K562 (cell line): ENCODE results near the gene BTN3A1. TPM values are rescaled to one million over a fixed set of nuclear protein-coding genes. Genes with fewer than 3 reads are reported as not detected.
A peak's percentile ranks its signal among the peaks of the same experiment; 100 is the strongest.

ENCODE experiments used
- BHLHE40 ChIP-seq: IDR thresholded peaks from 2 replicates; pipeline ENCODE4 v1.6.1; 2011; ENCODE audit warnings: low read length, improper control_type of control experiment
- C11orf30 ChIP-seq: fragments of 450-650 bp; IDR thresholded peaks from 2 replicates; pipeline ENCODE4 v1.6.1; 2016; ENCODE audit warnings: low read depth, mild to moderate bottlenecking
- CCNT2 ChIP-seq: IDR thresholded peaks from 2 replicates; pipeline ENCODE4 v1.6.1; 2011; ENCODE audit warnings: borderline replicate concordance, low read depth, mild to moderate bottlenecking, moderate library complexity, mixed read lengths, low read length; ENCODE audit not compliant: insufficient read length; ENCODE audit errors: extremely low read depth
- DDX20 ChIP-seq: fragments of 450-650 bp; IDR thresholded peaks from 2 replicates; pipeline ENCODE4 v1.6.1; 2016; ENCODE audit warnings: missing genetic modification characterization, low read depth, mild to moderate bottlenecking, missing compliant biosample characterization, moderate library complexity
- HMBOX1 ChIP-seq: sonication (generic); IDR thresholded peaks from 2 replicates; pipeline ENCODE4 v1.6.1; 2016
- L3MBTL2 ChIP-seq: fragments of 450-650 bp; IDR thresholded peaks from 2 replicates; pipeline ENCODE4 v1.6.1; 2016; ENCODE audit warnings: mild to moderate bottlenecking, moderate library complexity
- RBBP5 ChIP-seq: fragments of 200-600 bp; sonication (generic); IDR thresholded peaks from 2 replicates; pipeline ENCODE4 v1.6.1; 2012; ENCODE audit warnings: borderline replicate concordance, mild to moderate bottlenecking, low read length, control low read depth, inconsistent platforms; ENCODE audit not compliant: insufficient read depth, poor library complexity, severe bottlenecking
- SMAD4 ChIP-seq: fragments of 250-450 bp; sonication (Bioruptor Pico); conservative IDR thresholded peaks from 2 replicates; pipeline ENCODE4 v1.8.0; 2021; ENCODE audit warnings: inconsistent platforms, mild to moderate bottlenecking, moderate library complexity
- STAT5B ChIP-seq: fragments of 250-450 bp; sonication (Bioruptor Pico); IDR thresholded peaks from 2 replicates; pipeline ENCODE4 v1.8.0; 2021; ENCODE audit warnings: mild to moderate bottlenecking, inconsistent platforms
- SUPT5H ChIP-seq: fragments of 450-650 bp; IDR thresholded peaks from 2 replicates; pipeline ENCODE4 v1.6.1; 2016
- TCF7L2 ChIP-seq: fragments of 150-350 bp; IDR thresholded peaks from 2 replicates; pipeline ENCODE4 v1.6.1; 2016; ENCODE audit warnings: low read depth, mild to moderate bottlenecking, low read length, moderate library complexity
- YY1 ChIP-seq, 3 experiments: IDR thresholded peaks; 2 replicates each; pipeline ENCODE4 v1.6.1; 2011; ENCODE audit warnings: low read length in 2 of 3, mild to moderate bottlenecking in 2 of 3, moderate library complexity in 2 of 3, borderline replicate concordance in 1 of 3, control low read depth in 1 of 3, low read depth in 1 of 3; ENCODE audit not compliant: insufficient read depth in 3 of 3, insufficient replicate concordance in 2 of 3, control insufficient read depth in 1 of 3, insufficient read length in 1 of 3; ENCODE audit errors: extremely low read depth in 1 of 3
- ZNF316 ChIP-seq: fragments of 450-650 bp; IDR thresholded peaks from 2 replicates; pipeline ENCODE4 v1.6.1; 2016
- ZNF586 ChIP-seq: fragments of 450-650 bp; formaldehyde crosslinking; conservative IDR thresholded peaks from 2 replicates; pipeline ENCODE4 v1.4.0; 2020; ENCODE audit warnings: mild to moderate bottlenecking, moderate library complexity
- polyA plus RNA-seq, 8 experiments: library from polyadenylated mRNA; depleted of rRNA in 4 of 8; stranded (reverse) in 5 of 8; unstranded in 3 of 8; fragments of >200 nt; fragmentation: Nextera tagmentation in 2 of 8; fragmentation: Illumina TruSeq in 1 of 8; extraction: Ambion mirVana in 2 of 8; extraction: Trizol in 1 of 8; gene quantifications; 2 replicates each; pipeline versions ENCODE4 v1.2.1 to v1.2.3, GENCODE V29; 2011 to 2014; ENCODE audit warnings: inconsistent platforms in 1 of 8, missing spikeins in 1 of 8
- total RNA-seq, 7 experiments: library from RNA; depleted of rRNA in 6 of 7; stranded (reverse); fragments of >200 nt in 6 of 7; fragmentation: Illumina TruSeq in 2 of 7; extraction: Trizol in 2 of 7; gene quantifications; 2 replicates each; pipeline versions ENCODE4 v1.2.1 to v1.2.3, GENCODE V29; 2011 to 2021; ENCODE audit warnings: low replicate concordance in 1 of 7
- TF ChIP-seq, protein P1 (sequence below): sonication (generic); formaldehyde crosslinking; IDR thresholded peaks from 2 replicates; pipeline ENCODE4 v1.8.0; 2022; ENCODE audit warnings: missing genetic modification reagents, mild to moderate bottlenecking, borderline replicate concordance

The BTN3A1 gene
- total and polyA plus RNA-seq, 9 of the 15 experiments (the other 6 are each of a cell fraction or from before 2014, with no cell fraction given) = 0.84 to 8.5 (median 3.9) TPM

- TF ChIP-seq BHLHE40 (no peak), RBBP5 (no peak), YY1 (IDR thresholded peaks at IDR 0.05; ENCODE audit: borderline replicate concordance in 1 of 3, control insufficient read depth in 1 of 3, extremely low read depth in 1 of 3, insufficient read depth in 3 of 3, insufficient read length in 1 of 3, insufficient replicate concordance in 2 of 3, low read depth in 1 of 3, low read length in 2 of 3) (no peak), STAT5B (CRISPR knock-in tag) (no peak), ZNF316 (peak; percentile 99), CCNT2 (no peak), SUPT5H (no peak), L3MBTL2 (no peak), C11orf30 (peak; percentile 99), HMBOX1 (no peak), ZNF586 (CRISPR knock-in tag) (no peak), DDX20 (no peak), SMAD4 (CRISPR knock-in tag) (no peak), TCF7L2 (no peak)
- TF ChIP-seq, protein P1, sequence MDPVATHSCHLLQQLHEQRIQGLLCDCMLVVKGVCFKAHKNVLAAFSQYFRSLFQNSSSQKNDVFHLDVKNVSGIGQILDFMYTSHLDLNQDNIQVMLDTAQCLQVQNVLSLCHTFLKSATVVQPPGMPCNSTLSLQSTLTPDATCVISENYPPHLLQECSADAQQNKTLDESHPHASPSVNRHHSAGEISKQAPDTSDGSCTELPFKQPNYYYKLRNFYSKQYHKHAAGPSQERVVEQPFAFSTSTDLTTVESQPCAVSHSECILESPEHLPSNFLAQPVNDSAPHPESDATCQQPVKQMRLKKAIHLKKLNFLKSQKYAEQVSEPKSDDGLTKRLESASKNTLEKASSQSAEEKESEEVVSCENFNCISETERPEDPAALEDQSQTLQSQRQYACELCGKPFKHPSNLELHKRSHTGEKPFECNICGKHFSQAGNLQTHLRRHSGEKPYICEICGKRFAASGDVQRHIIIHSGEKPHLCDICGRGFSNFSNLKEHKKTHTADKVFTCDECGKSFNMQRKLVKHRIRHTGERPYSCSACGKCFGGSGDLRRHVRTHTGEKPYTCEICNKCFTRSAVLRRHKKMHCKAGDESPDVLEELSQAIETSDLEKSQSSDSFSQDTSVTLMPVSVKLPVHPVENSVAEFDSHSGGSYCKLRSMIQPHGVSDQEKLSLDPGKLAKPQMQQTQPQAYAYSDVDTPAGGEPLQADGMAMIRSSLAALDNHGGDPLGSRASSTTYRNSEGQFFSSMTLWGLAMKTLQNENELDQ (CRISPR knock-in tag) = no peak
Observed at GRCh38 chr6:26427451-26427809, 25.4 kb downstream of the BTN3A1 start (continued).
